KMS-11 (cell line): ENCODE results near the gene OR5H6.

Source experiments
- H2AFZ ChIP-seq: fragments of 200-600 bp; sonication (generic); 2 replicates; pipeline ENCODE4 v1.6.1; 2016; ENCODE audit warnings: antibody characterized with exemption, mixed run types, low read depth
- H3K27ac ChIP-seq: fragments of 200-600 bp; sonication (generic); 2 replicates; pipeline ENCODE4 v1.6.1; 2016; ENCODE audit warnings: mild to moderate bottlenecking, mixed run types
- H3K27me3 ChIP-seq: fragments of 200-600 bp; sonication (generic); 2 replicates; pipeline ENCODE4 v1.6.1; 2017; ENCODE audit warnings: mild to moderate bottlenecking, low read depth, mixed run types, moderate library complexity; ENCODE audit not compliant: insufficient read depth
- H3K36me3 ChIP-seq: fragments of 200-600 bp; sonication (generic); 2 replicates; pipeline ENCODE4 v1.6.1; 2017; ENCODE audit warnings: mild to moderate bottlenecking, mixed run types; ENCODE audit not compliant: insufficient read depth
- H3K4me1 ChIP-seq: fragments of 200-600 bp; sonication (generic); 2 replicates; pipeline ENCODE4 v1.6.1; 2016; ENCODE audit warnings: mild to moderate bottlenecking, low read depth, mixed run types; ENCODE audit not compliant: poor library complexity, severe bottlenecking
- H3K4me2 ChIP-seq: fragments of 200-600 bp; sonication (generic); 2 replicates; pipeline ENCODE4 v1.7.0; 2016; ENCODE audit warnings: mild to moderate bottlenecking, mixed run types
- H3K4me3 ChIP-seq: fragments of 200-600 bp; sonication (generic); IDR thresholded peaks from 2 replicates; pipeline ENCODE4 v1.6.1; 2017; ENCODE audit warnings: low read depth, low read length, mixed read lengths; ENCODE audit not compliant: insufficient read depth
- H3K79me2 ChIP-seq: fragments of 200-600 bp; sonication (generic); 2 replicates; pipeline ENCODE4 v1.6.1; 2016; ENCODE audit warnings: low read depth, mixed run types; ENCODE audit not compliant: insufficient read depth
- H3K9ac ChIP-seq: fragments of 200-600 bp; sonication (generic); 2 replicates; pipeline ENCODE4 v1.6.1; 2016; ENCODE audit warnings: mild to moderate bottlenecking, mixed run types
- H4K20me1 ChIP-seq: fragments of 200-600 bp; sonication (generic); 2 replicates; pipeline ENCODE4 v1.6.1; 2016; ENCODE audit warnings: mild to moderate bottlenecking, mixed run types; ENCODE audit not compliant: insufficient read depth
- CTCF ChIP-seq: fragments of 200-600 bp; sonication (generic); conservative IDR thresholded peaks from 2 replicates; pipeline ENCODE4 v1.6.1; 2017; ENCODE audit warnings: low read depth, mild to moderate bottlenecking, antibody characterized with exemption, low read length, moderate library complexity, mixed read lengths

OR5H6 gene

GRCh38 chr3:98291332-98291957 lies 27.4 kb downstream of the OR5H6 start:
- Histone ChIP-seq H3K4me2 (no peak overlapping the region), H2AFZ (no peak overlapping the region), H3K4me1 (no peaks in the 10 kb centered on the region), H3K27me3 (no peaks in the 10 kb centered on the region), H3K79me2 (no peaks in the 10 kb centered on the region), H4K20me1 (no peaks in the 10 kb centered on the region), H3K4me3 (no peak overlapping the region), H3K27ac (no peak overlapping the region), H3K9ac (no peak overlapping the region), H3K36me3 (no peaks in the 10 kb centered on the region)
- no peak for TF ChIP-seq CTCF
